ENCODE measurements around the gene ADAP1.

Gene ADAP1

DNA sequence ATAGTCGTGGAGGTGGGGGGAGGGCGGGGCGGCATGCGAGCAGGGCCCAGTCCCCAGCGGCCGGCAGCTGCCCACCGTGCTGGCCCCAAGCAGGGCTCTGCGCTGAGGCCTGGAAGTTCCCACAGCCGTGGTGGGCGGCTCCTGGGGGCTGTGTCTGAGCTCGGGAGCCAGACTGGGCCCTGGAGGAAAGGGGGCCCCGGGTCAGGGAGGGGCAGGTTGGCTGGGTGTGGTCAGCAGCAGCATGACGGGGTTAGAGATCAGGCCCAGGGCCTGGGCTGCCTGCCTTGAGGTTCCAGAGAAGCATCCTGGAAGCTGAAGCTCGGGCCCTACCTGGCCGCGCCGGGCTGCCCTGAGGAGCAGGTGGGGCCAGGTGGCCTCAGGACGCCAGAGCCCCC, 56.0 kb downstream of the ADAP1 start:
- H3K27ac ChIP-seq = no peak overlapping the region
- peaks cover 4% of the 10 kb centered on the region for H3K4me1 ChIP-seq
- H3K36me3 ChIP-seq (ENCODE audit: control insufficient read depth, insufficient read depth, low read length) = no peaks in the 10 kb centered on the region
- no peak overlapping the region for H3K9ac ChIP-seq
- H3K27me3 ChIP-seq (ENCODE audit: control insufficient read depth, insufficient read depth, low read length) = no peaks in the 10 kb centered on the region
- no peak overlapping the region for H3K4me2 ChIP-seq (ENCODE audit: low read length)
- H2AFZ ChIP-seq = no peak overlapping the region
- no peaks in the 10 kb centered on the region for H3K79me2 ChIP-seq
- no peaks in the 10 kb centered on the region for H3K9me3 ChIP-seq (ENCODE audit: control insufficient read depth, low read length)
- TF ChIP-seq, protein P1, sequence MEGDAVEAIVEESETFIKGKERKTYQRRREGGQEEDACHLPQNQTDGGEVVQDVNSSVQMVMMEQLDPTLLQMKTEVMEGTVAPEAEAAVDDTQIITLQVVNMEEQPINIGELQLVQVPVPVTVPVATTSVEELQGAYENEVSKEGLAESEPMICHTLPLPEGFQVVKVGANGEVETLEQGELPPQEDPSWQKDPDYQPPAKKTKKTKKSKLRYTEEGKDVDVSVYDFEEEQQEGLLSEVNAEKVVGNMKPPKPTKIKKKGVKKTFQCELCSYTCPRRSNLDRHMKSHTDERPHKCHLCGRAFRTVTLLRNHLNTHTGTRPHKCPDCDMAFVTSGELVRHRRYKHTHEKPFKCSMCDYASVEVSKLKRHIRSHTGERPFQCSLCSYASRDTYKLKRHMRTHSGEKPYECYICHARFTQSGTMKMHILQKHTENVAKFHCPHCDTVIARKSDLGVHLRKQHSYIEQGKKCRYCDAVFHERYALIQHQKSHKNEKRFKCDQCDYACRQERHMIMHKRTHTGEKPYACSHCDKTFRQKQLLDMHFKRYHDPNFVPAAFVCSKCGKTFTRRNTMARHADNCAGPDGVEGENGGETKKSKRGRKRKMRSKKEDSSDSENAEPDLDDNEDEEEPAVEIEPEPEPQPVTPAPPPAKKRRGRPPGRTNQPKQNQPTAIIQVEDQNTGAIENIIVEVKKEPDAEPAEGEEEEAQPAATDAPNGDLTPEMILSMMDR (IDR thresholded peaks at IDR 0.05) = no peak
- no peak overlapping the region for H3K4me3 ChIP-seq (ENCODE audit: low read depth, low read length)

DNA sequence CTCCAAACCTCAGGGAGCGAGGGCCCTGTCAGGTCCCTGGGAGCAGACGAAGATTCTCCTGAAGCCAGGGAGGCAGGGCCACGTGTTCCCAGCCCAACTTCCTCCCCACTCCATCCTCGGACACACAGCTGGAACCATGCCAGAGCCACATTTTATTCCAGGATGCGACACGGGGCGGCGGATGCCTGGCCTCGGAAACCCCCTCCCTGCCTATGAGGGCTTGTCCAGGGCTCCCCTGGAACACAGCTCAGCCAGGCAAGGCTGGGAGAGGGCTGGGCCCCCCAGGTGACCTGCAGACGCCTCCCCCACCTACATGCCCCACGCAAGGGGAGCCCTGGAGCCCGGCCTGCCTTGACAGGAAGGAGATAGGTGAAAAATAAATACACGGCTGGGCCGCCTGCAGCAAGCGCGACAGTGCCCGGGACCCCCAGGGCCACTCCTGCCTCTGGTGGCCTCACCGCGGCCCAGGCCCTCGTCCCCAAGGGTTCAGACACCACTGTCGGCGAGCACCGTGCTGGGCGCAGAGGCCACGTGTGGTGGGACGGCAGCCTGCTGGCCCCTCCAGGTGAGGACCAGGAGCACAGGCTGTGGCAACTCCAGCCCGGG, 56.6 kb downstream of the ADAP1 start:
- H3K4me2 ChIP-seq (ENCODE audit: low read length) = no peak overlapping the region
- no peak overlapping the region for H3K4me3 ChIP-seq (ENCODE audit: low read depth, low read length)
- H3K27me3 ChIP-seq (ENCODE audit: control insufficient read depth, insufficient read depth, low read length) = no peaks in the 10 kb centered on the region
- H3K79me2 ChIP-seq = no peaks in the 10 kb centered on the region
- H3K9me3 ChIP-seq (ENCODE audit: control insufficient read depth, low read length) = no peaks in the 10 kb centered on the region
- peaks cover 4% of the 10 kb centered on the region for H3K4me1 ChIP-seq
- H3K9ac ChIP-seq = no peak overlapping the region
- no peaks in the 10 kb centered on the region for H3K36me3 ChIP-seq (ENCODE audit: control insufficient read depth, insufficient read depth, low read length)
- TF ChIP-seq, protein P1 (IDR thresholded peaks at IDR 0.05) = no peak
- no peak overlapping the region for H3K27ac ChIP-seq
- no peak overlapping the region for H2AFZ ChIP-seq

DNA sequence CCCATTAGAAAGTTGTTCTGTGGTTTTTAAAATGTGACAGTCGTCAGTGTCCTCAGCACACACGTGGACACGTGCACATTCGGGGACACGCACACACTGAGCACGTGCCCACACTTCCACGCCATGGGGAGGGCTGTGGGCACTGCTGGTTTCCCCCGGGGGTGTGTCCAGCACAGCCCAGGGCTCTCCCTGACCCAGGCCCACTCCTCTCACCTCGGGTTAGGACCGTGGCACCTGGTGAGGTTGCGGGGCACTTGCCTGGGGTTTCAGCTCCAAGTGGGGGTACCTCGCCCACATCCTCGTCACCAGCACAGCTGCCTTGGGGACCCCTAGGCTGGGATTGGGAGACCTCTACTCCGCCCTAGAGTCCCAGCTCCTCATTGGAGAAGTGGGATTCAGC, 57.4 kb downstream of the ADAP1 start:
- no peak overlapping the region for H3K4me3 ChIP-seq (ENCODE audit: low read depth, low read length)
- H3K79me2 ChIP-seq = no peaks in the 10 kb centered on the region
- no peak overlapping the region for H3K9ac ChIP-seq
- no peaks in the 10 kb centered on the region for H3K9me3 ChIP-seq (ENCODE audit: control insufficient read depth, low read length)
- H3K36me3 ChIP-seq (ENCODE audit: control insufficient read depth, insufficient read depth, low read length) = no peaks in the 10 kb centered on the region
- H3K27me3 ChIP-seq (ENCODE audit: control insufficient read depth, insufficient read depth, low read length) = no peaks in the 10 kb centered on the region
- no peak overlapping the region for H3K4me2 ChIP-seq (ENCODE audit: low read length)
- H3K27ac ChIP-seq = no peak overlapping the region
- TF ChIP-seq, protein P1 (IDR thresholded peaks at IDR 0.05) = no peak
- H3K4me1 ChIP-seq = peaks cover 4% of the 10 kb centered on the region
- H2AFZ ChIP-seq = no peak overlapping the region

DNA sequence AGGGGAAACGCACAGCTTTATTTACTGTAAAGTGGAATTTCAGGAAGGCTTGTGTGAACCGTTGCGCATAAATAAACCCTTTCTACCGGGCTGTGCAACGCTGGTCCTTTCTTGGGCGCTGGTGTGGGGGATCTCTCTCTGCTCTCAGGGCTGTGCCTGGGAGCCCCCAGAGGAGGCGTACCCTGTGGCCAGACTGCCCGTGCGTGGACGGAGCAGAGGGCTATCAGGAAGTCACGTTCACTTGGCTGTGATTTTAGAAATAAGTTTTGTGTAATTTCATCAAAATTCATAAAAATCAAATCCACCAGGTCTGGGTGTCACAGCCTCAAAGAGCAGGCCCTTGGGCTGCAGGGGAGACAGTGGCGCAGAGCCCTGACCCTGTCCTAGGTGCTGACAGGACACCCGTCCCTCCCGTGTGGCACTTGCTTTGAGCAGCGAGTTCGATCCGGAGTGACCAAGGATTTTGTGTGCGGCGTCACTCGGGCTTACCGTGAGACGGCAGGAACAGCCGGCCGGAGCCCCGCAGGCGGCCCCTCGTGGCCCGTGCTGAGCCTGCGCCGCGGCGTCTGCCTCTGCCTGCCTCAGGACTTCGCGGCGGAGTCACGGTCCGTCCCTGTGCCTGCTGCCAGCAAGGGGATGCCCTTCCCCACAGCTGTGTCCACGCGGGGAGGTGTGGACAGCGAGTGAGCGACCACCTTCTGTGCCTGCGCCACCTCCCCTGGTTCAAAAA, 58.0 kb downstream of the ADAP1 start:
- Histone ChIP-seq H3K27me3 (ENCODE audit: control insufficient read depth, insufficient read depth, low read length) (no peaks in the 10 kb centered on the region), H3K4me2 (ENCODE audit: low read length) (no peak overlapping the region), H3K4me1 (peaks cover 4% of the 10 kb centered on the region), H2AFZ (no peak overlapping the region), H3K9me3 (ENCODE audit: control insufficient read depth, low read length) (no peaks in the 10 kb centered on the region), H3K9ac (no peak overlapping the region), H3K4me3 (ENCODE audit: low read depth, low read length) (no peak overlapping the region), H3K36me3 (ENCODE audit: control insufficient read depth, insufficient read depth, low read length) (no peaks in the 10 kb centered on the region), H3K79me2 (no peaks in the 10 kb centered on the region), H3K27ac (no peak overlapping the region)
- TF ChIP-seq, protein P1 (IDR thresholded peaks at IDR 0.05) = no peak

Data from parathyroid adenoma (tissue), 2 donors.